A673 (cell line): ENCODE data around the gene AMPD2.

Experiments used
- EZH2 ChIP-seq: fragments of 200-600 bp; sonication (generic); IDR thresholded peaks from 2 replicates; pipeline ENCODE4 v1.6.1; 2017; ENCODE audit warnings: borderline replicate concordance, low read depth, mild to moderate bottlenecking, mixed read lengths, antibody characterized with exemption, low read length; ENCODE audit not compliant: poor library complexity, severe bottlenecking
- TF ChIP-seq, protein P1 (sequence below): fragments of 300-800, 200-600 bp; sonication (generic); conservative IDR thresholded peaks from 2 replicates; pipeline ENCODE4 v1.5.1; 2017; ENCODE audit warnings: low read depth, mild to moderate bottlenecking, antibody characterized with exemption, low read length, moderate library complexity, mixed read lengths

GRCh38 chr1:109605381-109605780 is 14.3 kb upstream of the AMPD2 start:
- TF ChIP-seq, protein P1, sequence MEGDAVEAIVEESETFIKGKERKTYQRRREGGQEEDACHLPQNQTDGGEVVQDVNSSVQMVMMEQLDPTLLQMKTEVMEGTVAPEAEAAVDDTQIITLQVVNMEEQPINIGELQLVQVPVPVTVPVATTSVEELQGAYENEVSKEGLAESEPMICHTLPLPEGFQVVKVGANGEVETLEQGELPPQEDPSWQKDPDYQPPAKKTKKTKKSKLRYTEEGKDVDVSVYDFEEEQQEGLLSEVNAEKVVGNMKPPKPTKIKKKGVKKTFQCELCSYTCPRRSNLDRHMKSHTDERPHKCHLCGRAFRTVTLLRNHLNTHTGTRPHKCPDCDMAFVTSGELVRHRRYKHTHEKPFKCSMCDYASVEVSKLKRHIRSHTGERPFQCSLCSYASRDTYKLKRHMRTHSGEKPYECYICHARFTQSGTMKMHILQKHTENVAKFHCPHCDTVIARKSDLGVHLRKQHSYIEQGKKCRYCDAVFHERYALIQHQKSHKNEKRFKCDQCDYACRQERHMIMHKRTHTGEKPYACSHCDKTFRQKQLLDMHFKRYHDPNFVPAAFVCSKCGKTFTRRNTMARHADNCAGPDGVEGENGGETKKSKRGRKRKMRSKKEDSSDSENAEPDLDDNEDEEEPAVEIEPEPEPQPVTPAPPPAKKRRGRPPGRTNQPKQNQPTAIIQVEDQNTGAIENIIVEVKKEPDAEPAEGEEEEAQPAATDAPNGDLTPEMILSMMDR: no peak
- TF ChIP-seq EZH2: no peak
